Stimulated activated CD4-positive, alpha-beta T cell treated with anti-CD3 and anti-CD28 coated beads, TNF-alpha, amount 100 ng/mL, for 1 hour (primary cell): ENCODE data around the gene LRRC43.
"Not testable (repeated sequence)": the region's sequence is repeated elsewhere in the genome, so short reads cannot be mapped to it uniquely, and the experiment has no call there.

ENCODE experiments used
- DNase-seq, 3 donors: peaks; one replicate each; pipeline ENCODE4 v3.0.0-alpha.2; 2020; ENCODE audit warnings: low read depth in 3 of 3, low spot score in 1 of 3

LRRC43 gene

DNA sequence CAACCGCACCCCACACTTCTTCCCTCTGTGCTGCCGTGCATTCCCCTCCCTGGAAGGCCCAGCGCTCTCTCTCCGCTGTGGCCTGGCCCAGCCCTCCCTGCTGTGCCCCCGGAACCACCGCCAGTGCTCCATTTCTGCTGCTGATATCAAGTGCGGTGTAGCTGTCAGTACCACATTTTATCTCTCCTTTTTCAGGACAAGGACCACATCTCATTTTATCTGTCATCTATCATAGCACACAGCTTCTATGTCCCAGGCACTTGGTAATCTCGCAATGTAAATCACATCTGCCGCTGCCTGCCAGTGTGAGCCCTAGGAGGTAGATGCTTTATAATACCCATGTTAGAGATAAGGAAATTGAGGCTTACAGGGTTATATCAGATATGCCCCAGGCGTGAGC, 27.2 kb upstream of the LRRC43 start:
- no peak for DNase-seq

DNA sequence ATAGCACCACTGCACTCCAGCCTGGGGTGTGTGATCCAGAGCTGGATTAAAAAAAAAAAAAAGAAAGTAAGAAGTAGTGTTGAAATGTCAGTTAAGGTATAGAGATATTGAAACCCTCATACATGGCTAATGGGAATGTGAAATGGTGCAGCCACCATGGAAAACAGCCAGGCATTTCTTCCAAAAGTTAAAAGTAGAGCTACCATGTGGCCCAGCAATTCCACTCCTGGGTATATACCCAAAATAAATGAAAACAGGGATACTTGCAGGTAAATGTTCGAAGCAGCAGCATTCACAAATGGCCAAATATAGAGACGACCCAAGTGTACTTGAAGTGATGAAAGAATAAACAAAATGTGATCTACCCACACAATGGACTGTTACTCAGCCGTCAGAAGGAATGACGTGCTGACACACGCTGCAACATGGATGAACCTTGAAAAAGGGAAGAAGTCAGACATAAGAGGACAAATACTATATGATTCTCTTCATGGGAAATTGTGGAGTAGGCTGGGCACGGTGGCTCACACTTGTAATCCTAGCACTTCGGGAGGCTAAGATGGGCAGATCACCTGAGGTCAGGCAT, 24.1 kb upstream of the LRRC43 start:
- no peak for DNase-seq

DNA sequence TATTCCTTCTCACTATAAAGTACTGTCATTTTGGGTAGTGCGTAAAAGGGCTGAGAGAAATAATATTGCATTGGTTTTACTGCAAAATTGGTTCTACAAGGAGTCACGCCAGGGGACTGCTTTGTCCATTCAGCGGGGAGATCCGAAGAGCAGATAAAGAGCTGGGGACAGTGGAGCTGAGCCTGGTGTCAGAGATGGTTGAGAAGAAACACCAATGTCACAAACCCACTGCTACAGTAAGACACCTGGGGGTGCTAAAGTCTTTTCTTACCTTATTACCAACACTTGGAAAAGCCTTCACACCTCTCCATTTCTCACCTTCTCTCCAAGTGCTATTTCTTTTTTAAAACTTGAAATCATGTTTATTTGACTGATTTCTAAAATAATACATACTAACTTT, 23.0 kb upstream of the LRRC43 start:
- no peak for DNase-seq

DNA sequence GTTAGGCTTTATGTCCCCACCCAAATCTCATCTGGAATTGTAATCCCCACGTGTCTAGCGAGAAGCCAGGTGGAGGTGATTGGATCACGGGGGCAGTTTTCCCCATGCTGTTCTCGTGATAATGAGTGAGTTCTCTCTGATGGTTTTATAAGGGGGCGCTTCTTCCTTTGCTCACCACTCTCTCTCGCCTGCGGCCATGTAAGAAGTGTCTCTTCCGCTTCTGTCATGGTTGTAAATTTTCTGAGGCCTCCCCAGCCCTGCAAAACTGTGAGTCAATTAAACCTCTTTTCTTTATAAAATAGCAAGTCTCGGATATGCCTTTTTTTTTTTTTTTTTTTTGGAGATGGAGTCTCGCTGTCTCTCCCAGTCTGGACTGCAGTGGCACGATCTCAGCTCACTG, 22.2 kb upstream of the LRRC43 start:
- DNase-seq: no peak

DNA sequence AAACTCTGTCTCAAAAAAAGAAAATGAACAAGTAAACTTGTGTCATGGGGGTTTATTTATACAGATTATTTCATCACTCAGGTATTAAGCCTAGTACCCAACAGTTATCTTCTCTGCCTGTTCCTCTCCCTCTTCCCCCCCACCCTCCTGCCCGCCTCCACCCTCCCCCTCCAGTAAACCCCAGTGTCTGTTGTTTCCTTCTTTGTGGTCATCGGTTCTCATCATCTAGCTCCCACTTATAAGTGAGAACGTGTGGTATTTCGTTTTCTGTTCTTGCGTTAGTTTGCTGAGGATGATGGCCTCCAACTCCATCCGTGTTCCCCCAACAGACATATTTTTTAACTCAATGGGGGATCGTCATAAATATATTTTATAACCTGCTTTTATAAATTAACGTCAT, 21.2 kb upstream of the LRRC43 start:
- DNase-seq: no peak

DNA sequence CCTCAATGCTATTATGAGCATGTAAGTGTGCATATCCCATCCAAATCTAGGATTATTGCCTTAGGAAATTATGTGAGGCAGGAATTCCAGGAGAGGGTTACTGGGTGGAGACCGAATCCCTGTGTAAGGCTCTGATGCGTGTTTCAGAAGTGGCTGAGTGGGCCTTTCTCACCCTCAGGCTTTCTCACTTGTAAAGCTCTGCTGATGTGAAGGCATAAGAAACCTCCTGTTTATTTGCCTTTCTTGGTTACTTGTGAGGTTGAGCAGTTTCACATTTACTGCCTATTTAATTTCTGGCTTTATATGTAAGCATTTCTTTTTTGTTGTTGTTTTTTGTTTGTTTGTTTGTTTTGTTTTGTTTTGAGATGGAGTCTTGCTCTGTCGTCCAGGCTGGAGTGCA, 19.9 kb upstream of the LRRC43 start:
- DNase-seq: no peak

DNA sequence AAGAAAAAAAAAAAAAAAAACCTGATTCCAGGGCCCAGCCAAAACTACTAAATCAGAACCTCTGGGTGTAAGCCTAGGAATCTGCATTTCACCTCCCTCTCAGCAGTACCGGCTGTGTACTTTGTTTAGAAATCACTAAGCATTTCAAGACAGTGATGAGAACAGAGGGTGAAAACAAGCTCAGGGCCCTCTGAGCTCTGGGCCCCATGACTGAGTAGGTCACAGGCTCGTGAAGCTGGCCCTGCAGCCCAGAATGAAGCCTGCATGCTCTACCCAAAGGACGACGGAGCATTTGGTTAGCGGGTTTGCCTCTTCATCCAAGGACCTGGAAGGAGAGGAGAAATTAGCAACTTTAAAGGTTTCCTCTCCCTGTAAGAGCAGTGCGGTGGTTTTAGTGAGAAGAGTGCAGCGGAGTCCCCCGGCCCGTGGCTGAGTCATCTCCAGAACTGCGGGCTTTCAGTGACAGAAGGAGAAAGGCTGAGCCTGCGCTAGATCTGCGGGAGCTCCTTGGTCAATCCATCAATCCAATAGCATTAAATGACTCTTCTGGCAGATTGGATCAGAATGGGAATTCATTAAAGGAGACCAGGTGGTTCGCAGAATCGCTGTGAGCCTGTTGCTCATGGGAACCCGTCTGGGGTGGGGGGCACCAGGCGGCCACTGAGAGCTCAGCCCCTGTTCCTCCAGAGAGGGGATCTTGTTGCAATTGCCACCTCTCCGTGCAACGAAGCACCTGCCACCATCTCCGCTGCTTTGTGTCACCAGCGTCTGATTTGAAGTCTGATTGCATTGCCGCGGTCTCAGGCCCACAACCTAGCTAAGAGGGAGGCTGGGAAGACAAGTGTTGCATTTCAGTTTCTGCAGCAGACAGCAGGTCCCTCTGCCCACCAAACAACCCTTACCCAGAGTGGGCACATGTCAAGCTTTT, 16.2 kb upstream of the LRRC43 start:
- DNase-seq: peak in 1 of 3 donors; percentile 8

DNA sequence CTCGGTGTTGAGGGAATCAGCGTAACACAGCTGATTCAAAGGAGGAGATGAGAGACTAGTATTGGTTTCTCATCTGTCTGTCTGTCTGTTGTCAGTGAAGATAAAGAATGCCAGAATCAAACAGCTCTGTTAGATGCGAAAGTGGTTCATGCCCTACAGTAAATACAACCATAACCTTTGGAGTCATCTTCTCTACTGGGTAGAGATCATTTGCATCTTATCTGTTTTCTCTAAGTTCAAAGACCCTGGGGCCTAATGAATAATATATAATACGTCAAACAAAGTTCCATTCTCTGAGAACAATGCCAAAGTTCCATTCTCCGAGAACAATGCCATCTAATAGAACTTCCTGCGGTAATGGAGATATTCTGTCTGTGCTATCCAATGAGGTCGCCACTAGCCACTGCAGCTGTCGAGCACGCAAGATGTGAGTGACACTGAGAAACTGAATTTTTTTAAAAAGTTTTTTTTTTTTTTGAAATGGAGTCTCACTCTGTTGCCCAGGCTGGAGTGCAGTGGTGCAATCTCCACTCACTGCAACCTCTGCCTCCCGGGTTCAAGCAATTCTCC, 15.5 kb upstream of the LRRC43 start:
- no peak for DNase-seq

DNA sequence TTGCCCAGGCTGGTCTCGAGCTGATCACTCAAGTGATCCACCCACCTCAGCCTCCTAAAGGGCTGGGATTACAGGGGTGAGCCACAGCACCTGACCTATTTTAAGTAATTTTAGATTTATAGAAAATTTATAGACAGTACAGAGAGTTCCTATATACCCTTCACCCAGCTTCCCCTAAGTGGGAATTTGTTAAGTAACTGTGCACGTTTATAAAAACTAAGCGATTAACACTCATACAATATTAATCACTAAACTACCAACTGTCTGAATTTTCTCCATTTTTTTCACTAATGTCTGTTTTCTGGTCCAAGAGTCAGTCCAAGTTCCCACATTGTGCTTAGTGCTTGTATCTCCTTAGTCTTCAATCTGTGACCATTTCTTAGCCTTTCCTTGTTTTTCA, 14.4 kb upstream of the LRRC43 start:
- no peak for DNase-seq

DNA sequence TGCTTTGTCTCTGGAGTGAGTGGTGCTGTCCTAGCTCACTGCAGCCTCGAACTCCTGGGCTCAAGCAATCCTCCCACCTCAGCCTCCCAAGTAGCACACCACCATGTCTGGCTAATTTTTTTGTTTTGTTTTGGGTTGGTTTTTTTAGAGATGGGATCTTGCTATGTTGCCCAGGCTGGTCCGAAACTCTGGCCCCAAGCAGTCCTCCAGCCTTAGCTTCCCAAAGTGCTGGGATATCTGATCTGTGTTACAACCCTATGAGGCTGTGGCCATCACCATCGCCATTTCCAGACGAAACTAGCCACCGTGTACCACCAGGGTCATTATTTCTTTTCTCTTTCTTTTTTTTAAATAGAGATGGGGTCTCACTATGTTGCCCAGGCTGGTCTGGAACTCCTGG, 11.5 kb upstream of the LRRC43 start:
- no peak for DNase-seq

DNA sequence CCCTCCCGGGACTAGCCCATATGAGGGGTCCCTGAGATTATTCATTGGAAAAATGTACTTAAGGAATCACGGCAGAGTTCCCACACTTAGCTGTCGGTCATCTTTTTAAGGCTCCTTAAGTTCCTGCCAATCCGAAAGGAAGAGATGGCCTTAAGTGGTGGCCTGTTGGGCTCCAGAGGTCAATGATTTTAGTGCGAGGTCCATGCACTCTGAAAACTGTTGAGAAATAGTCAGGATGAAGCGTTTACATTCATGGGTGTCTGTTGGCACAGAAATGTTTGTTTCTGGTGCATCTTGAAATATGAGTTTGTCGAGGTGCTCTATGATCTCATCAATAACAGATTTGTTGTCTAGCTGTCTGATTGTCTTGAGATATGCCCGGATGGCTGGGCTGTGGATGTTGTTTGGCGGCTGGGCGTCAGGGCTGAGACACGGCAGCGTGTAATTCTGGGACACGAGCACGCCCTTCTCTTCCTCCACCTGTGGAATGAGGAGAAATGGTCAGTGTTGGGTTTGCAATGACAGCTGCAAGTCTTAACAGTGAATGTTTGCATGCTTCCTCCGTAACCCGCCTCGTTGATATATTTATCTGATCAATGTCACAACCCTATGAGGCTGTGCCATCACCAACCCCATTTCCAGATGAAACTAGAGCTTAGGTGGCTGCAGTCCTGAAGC, 10.5 kb upstream of the LRRC43 start:
- no peak for DNase-seq

DNA sequence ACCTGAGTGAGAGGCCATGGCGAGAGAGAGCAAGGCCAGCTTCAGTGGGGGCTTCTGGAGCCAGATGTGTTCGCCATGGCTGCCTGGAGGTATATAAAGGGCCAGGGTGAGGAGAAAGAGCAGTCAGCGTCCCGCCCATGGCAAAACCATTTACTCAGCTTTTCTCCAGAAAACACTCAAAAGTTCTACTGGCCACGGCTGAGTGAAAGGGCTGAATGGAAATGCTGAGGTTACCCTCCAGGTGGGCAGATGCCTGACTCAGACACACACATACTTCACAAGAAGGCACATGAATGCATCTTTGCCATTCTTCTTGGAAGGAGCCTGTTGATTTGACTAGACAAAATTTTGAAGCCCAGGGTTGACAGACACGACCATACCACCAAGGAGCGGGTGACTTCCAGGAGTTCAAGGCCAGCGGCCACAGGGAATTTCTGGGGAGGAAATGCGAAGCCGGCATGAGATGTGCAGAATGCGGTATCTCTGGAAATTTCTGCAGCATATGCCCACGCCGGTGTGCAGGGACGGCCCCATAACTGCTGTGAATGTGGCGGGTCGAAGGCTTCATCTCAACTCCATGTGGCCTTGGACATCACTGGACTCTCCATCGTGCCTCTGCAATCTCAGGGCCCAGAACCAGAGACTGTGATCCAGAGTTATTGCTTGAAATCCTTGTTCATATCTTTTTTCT, 8.6 kb upstream of the LRRC43 start, which contains the start of gene IL31:
Gene IL31, minus strand, starts transcription at position 67 of the 691 bp plus-strand sequence. Its CDS starts 49 bp downstream, at position 18.
- no peak for DNase-seq

DNA sequence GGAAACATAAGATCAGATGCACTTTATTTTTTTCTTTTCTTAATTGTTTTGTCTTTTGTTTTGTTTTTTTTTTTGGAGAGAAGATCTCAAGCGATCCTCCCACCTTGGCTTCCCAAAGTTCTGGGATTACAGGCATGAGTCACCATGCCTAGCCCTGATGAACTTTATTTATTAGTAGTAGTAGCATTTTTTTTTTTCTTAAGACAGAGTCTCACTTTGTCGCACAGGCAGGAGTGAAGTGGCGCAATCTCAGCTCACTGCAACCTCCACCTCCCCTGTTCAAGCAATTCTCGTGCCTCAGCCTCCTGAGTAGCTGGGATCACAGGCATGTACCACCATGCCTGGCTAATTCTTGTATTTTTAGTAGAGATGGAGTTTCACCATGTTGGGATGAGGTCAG, 6.5 kb upstream of the LRRC43 start:
- DNase-seq: not testable (repeated sequence)

DNA sequence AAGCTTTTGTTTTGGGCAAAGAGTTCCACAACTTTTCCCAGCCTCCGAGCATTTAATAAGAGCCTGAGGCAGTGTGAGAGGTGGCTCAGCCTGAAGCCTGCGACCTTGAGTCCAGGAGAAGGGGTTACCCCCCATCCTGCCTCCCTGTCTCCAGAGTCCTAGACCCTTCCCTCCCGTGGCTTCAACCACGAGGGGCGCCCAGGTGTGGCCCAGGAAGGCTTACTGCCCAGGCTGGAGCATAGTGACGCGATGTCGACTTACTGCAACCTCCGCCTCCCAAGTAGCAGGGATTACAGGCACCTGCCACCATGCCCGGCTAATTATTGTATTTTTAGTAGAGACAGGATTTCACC, 641 bp downstream of the LRRC43 start:
- DNase-seq: no peak

DNA sequence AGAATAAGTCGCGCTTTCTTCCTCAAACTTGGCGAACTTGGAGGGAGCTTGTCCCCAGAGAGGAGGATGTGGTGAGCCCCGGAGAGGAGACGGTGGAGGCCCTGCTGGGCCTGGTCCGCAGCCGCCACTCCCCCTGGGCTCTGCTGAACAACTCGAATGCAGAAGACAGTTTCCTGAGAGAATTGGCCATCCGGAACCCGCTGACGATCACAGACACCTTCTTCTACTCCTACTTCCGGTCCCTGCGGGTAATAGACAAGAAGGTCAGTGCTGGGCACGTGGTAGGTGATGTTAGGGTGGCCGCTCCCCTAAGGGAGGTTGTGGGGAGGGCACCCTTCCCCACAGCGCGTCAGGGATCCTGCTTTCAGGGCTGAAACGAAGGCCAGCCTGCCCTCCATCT, 1.6 kb downstream of the LRRC43 start:
- no peak for DNase-seq

DNA sequence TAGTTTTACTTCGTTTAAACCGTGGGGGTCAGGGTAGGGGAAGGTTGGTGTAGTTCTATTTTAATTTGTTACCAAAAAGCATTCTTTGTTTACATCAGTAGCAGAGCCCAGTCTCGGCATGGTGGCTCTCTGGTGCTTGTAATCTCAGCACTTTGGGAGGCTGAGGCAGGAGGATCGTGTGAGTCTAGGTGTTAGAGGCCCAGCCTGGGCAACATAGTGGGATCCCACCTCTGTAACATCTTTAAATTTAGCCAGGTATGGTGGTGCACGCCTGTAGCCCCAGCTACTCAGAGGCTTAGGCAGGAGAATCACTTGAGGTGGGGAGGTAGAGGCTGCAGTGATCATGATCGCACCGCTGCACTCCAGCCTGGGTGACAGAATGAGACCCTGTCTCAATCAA, 2.2 kb downstream of the LRRC43 start:
- no peak for DNase-seq

DNA sequence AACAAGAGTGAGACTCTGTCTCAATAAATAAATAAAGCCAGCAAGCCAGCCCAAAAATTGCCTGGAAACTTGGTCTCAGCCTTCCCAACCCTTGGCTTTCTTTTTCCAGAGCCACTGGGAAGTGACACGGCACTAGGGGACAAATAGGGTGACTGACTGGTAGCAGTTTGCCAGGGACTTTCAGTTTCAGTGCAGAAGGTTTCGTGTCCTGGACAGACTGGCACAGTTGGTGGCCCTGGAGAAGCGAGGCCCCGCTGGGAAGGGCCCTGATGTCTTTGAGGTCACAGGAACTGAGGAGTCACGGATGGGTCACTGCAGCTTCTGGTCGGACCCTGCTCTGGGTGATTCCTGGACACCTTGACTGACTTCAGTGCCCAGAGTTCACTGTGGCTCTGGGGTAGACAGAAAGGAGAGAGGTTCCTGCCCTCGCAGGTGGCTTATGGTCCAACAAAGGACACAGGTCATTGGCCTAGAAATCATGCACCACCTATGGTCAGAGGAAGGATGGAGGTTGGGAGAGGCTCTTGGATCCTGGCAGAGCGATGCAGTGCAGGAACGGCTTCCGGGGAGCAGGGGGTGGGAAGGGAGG, 2.7 kb downstream of the LRRC43 start:
- DNase-seq: no peak

DNA sequence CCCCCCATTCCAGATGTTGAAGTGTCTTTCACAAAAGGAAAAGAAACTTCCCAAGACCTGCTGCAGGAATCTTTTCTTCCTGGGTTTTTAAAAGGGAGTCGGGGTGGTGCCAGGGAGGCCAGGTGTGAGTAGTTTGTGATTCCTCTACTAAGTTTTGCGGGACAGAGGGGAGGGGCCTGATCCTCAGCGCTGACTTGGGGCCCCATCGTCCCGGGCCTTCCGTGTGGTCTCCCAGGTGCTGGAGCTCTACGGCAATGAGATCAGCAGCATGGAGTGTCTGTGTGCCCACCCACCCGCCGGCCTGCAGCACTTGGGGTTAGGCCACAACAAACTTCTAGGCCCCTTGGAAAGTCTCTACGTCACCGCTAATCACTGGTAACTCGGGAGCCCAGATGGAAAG, 4.5 kb downstream of the LRRC43 start:
- DNase-seq: no peak

DNA sequence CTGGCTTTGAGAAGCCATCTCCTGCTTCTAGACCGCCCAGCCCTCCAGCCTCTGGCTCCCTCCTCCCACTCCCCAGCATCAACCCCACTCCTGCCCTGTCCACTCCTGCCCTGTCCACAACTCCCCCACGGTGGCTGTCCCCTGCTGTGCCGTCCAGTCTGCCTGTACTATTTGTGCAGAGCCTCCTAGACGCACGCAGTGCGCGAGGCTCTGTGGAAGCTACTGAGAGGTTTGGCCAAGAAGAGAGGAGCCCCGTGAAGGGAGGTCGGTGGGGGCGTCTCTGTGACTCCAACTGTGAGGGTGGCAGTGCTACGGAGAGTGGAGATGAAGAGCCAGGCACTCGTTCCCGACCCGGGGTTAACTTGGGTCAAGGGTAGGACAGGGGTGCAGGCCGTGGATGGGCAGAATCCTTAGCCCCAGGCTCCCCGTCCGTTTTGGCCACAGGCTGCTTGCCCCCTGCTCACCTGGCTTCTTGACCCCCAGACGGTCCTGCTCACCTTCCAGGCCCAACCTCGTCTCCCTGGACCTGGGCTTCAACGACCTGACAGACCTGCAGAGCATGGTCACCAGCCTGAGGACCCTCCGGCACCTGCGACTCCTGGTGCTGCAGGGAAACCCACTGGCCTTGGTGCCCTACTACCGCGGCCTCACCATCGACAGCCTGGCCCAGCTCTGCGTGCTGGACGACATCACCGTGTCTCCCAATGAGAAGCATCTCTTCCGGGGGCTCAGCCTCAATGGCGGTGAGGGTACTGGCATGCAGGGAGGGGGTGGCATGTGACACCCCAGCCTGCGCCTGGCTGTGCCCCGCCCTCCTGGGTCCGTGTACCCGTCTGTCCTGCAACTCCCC, 6.9 kb downstream of the LRRC43 start:
- no peak for DNase-seq
